GM21515 (cell line): ENCODE measurements around the gene EPHA6.

Source experiments
- ATAC-seq: cut with Tn5 transposase; IDR thresholded peaks from one replicate; pipeline ENCODE4 v1.9.1; 2021; ENCODE audit not compliant: unreplicated experiment

Gene EPHA6

GRCh38 chr3:97138914-97139541 is 324.6 kb downstream of the EPHA6 start:
- peak; percentile 58 for ATAC-seq

DNA sequence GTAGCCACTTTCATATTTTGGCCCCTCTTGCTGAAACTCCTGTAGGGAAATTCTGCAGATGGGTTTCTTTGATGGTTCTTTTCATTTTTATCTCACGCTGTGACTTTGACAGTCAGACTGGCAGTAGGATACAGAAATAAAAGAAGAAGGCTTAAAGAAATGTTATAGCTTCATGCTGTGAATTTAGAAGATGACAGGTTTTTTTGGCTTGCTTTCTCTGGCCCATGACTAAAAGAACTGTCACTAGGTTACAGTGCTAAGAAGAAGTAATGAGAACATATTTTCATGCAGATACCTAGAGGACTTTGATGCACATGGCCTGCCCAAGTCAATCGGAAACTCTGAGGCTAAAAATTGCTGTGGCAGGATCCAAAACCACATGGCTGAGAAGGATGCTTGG is 334.5 kb downstream of the EPHA6 start:
- ATAC-seq = no peak

DNA sequence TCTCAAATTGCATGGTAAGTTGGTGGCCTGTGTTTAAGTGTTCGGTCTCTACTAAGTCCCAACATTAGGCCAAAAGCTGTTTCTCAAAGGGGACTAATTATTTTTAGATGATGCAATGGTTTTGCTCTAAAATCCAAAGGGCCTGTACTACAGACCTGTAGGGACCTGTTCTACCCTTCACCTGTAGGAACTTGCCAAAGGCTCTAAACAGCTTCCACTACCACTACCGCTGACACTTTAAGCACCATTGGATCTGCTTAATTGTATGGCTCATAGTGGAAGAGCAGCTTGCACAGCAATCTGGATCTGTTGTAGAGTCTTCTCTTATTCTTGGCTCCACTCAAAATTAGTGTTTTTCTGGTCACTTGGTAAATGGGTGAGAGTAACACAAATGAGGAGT is 346.8 kb downstream of the EPHA6 start:
- no peak for ATAC-seq

- no peak for ATAC-seq
These were observed 362.8 kb downstream of the EPHA6 start for GRCh38 chr3:97177242-97177641.

DNA sequence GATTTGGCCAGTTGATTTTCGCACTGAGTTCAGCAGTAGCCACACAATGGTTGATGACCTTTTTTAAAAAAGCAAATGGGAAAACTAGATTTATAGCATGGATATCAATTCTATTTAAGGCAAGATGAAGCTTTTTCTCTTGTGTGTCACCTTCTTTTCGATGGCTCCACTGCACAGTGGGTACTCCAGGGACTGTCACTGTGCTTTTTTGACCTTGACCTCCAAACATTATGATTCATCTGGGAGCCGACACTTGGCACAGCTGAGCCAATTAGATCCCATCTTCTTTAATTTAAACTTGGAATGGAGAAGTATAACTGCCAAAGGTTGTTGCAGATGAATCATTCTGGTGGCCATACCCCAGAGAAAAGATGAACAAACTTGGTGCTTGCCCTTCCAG is 367.3 kb downstream of the EPHA6 start:
- no peak for ATAC-seq

GRCh38 chr3:97187771-97188170 is 373.4 kb downstream of the EPHA6 start:
- ATAC-seq = no peak

DNA sequence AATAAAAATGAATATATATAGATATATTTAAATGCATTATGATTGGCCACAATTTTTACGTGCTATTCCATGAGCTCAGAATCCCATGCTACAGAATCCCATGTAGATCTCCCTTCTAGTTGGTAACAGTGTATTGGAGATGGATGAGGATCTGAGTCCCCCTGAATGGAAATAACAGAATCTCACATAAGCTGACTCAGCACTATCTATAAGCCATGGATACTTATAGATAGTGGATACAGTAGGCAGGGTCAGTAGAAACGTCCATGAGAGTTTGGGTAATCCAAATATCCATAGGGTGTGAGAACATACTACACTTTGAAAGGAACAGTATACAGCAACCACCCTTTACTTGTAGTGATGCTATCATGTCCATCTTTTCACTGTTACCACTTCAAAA is 375.4 kb downstream of the EPHA6 start:
- no peak for ATAC-seq

DNA sequence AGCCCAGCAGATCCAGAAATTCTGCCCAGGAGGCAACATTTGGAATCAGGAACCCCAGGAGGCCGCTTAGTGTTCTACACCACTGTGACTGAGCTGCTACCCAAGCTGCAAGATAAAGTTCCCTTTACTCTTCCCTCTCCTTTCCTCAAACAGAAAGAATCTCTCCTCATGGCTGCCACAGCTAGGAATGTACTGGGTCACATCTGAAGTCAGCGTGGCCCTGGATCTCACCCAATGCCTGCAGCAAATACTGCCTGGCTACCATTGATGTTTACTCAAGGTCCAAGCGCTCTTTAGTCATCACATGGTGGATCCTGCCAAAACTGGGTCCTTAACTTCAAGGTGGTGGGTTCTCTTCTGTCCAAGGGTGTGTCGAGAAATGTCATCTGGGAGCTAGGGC is 382.7 kb downstream of the EPHA6 start:
- no peak for ATAC-seq

DNA sequence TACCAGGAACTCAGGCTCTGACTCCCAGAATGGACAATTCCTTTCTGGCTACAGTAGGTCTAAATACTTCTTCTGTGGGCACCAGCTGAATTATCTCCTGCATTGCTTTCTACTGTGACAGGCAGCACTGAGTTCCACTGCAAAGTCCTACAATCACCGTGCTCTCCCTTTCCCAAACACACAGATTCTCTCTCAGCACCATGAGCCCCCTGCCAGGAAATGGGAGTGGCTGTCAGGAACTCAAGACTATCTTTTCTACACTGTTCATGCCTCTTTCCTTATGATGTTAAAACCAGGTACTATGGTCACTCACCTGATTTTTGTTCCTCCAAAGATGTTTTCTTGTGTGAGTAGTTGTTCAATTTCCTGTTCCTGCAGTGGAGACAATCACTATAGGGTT is 383.4 kb downstream of the EPHA6 start:
- ATAC-seq = no peak

- ATAC-seq = no peak
These were observed 386.0 kb downstream of the EPHA6 start for GRCh38 chr3:97200387-97200786.

DNA sequence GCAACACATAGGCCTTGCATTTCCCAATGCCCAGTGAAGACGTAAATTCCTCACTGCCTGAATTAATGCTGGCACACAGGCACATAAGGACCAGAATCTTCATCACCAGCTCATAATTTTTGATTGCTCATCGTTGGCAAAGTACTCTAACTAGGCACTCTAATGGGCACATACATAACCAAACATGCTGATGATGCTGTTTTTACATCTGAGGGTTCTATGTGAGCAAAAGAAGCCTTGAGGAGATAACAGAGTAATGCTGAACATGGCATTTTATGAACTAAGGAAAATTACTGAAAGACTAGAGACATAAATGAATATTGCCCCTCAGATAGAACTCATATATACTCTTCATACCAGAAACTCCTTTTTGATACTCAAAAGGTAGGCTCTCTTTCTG is 387.4 kb downstream of the EPHA6 start:
- ATAC-seq = no peak

- ATAC-seq = no peak
These were observed 414.6 kb downstream of the EPHA6 start for GRCh38 chr3:97228966-97229365.

GRCh38 chr3:97230486-97230885 is 416.1 kb downstream of the EPHA6 start:
- no peak for ATAC-seq

GRCh38 chr3:97232393-97233034 is 418.1 kb downstream of the EPHA6 start:
- no peak for ATAC-seq

DNA sequence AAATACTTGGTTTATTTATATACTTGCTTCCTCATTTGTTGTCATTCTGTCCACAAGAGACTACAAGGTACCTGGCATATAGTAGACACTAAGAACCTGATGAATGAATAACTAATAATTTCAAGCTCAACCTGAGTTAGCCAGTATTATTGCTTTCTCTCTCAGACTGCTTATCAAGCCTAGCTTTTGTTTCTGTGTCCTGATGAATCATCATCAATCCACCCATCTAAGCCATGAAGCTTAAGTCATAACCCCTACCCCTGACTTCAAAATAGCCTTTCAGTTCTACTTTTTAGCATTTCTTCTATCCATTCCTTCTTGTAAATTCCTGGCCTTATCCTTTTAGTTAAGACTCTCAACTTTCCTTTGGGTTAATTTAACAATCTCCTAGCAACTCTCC is 420.8 kb downstream of the EPHA6 start:
- no peak for ATAC-seq

GRCh38 chr3:97235611-97236315 is 421.4 kb downstream of the EPHA6 start:
- ATAC-seq = no peak

DNA sequence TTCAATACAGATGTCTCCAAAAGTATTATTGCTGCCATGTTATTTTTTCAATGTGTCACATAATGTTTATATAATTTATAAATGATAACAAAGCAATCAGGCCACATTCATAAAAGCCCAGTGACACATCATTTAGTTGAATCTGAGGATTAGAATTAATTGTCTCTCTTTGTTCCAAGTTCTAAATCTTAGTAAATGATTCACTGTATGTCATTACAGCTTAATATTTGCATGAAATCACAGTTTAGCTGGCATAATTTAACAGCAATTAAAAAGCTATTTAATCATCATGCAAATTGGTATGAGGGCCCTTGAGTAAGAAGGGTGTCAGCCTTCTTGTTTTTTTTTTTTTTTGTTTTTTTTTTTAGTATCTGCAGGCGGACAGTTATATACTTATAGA is 427.0 kb downstream of the EPHA6 start:
- ATAC-seq = no peak

DNA sequence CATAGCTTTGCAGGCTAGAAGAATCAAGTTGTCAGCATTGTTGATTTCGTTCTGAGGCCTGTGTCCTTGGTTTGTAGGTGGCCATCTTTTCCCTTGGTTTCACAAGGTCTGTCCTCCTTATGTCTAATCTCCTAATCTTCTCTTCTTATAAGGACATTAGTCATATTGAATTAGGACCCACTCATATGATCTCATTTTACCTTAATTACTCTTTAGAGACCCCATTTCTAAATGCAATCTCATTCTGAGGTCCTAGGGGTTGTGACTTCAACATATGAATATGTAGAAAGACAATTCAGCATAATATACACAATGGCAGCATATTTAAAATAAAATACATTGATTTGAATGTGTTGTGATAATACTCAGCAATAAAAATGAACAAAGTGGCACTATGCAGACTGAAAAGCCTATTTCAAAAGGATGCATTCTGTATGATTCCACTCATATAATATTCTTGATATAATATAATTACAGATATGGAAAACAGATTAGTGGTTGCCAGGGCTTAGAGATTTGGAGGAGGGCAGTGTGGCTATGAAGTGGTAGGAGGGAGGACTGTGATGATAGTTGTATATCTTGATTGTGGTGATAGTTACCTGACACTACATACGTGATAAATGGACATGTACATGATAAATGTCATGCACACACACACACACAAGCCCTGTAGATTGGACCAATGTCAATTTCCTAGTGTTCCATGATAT is 431.0 kb downstream of the EPHA6 start:
- ATAC-seq = no peak

- no peak for ATAC-seq
These were observed 441.7 kb downstream of the EPHA6 start for GRCh38 chr3:97256060-97256459.

GRCh38 chr3:97257942-97258697 is 443.7 kb downstream of the EPHA6 start:
- no peak for ATAC-seq

GRCh38 chr3:97259263-97259662 is 444.9 kb downstream of the EPHA6 start:
- no peak for ATAC-seq
